GM19467 (cell line): ENCODE data around the gene GHITM.
A peak's percentile ranks its signal among the peaks of the same experiment; 100 is the strongest.
"Not testable (repeated sequence)": the region's sequence is repeated elsewhere in the genome, so short reads cannot be mapped to it uniquely, and the experiment has no call there.

Experiments
- ATAC-seq: cut with Tn5 transposase; IDR thresholded peaks from one replicate; pipeline ENCODE4 v1.9.1; 2021; ENCODE audit warnings: mild to moderate bottlenecking, moderate library complexity; ENCODE audit not compliant: unreplicated experiment

Gene GHITM

DNA sequence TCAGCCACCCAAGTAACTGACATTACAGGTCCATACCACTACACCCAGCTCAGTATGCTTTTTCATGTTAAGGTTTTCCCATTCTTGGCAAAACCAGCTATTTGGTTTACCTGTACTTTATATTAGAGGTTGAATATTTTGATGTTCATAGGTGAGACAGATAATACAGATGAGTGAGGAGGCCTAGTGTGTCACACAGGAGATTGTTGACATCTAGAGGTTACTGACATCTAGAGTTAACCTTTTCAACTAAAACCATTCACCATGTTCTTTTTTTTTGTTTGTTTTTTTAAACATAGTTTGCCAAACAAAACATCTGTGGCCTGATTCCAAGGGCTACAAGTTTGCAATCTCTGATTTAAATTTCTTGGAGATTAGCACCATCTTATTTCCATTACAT, 8.0 kb downstream of the GHITM start:
- ATAC-seq: no peak

DNA sequence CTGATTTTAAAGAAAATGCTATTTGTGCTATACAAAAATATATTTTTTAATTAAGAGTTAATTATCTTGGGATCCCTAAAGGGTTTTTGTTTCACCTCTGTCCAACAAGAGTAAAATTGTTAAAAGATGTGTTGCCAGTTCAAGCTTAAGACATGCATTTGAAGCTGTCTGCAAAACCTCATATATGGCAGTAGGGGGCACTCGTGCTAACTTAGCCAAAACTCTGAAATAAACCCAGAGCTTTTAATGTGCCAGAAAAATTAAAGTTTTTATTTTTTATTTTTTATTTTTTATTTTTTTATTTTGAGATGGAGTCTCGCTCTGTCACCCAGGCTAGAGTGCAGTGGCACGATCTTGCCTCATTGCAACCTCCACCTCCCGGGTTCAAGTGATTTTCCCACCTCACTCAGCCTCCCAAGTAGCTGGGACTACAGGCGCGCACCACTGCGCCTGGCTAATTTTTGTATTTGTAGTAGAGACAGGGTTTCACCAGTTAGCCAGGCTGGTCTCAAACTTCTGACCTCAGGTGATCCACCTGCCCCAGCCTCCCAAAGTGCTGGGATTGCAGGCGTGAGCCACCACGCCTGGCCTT, 8.8 kb downstream of the GHITM start:
- ATAC-seq: not testable (repeated sequence)

- no peak for ATAC-seq
Observed at GRCh38 chr10:84149854-84150253, 10.5 kb downstream of the GHITM start.

GRCh38 chr10:84152769-84153168, 13.5 kb downstream of the GHITM start:
- no peak for ATAC-seq

DNA sequence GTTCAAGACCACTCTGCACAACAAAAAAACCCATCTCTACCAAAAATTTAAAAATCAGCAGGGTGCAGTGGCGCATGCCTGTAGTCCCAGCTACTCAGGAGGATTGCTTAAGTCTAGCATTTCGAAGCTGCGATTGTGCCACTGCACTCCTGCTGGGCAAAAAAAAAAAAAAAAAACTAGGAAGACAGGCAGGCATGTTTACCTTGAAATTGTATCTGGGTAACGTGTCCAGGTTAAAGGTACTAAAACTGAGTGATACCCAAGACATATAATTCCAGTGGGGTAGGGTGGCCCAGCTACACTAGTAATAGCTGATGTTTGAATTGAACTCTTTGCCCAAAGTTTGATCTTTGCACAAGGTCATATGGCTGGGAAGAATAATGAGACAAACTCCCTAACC, 16.2 kb downstream of the GHITM start:
- no peak for ATAC-seq

- ATAC-seq: no peak
Observed at GRCh38 chr10:84156009-84156408, 16.7 kb downstream of the GHITM start.

DNA sequence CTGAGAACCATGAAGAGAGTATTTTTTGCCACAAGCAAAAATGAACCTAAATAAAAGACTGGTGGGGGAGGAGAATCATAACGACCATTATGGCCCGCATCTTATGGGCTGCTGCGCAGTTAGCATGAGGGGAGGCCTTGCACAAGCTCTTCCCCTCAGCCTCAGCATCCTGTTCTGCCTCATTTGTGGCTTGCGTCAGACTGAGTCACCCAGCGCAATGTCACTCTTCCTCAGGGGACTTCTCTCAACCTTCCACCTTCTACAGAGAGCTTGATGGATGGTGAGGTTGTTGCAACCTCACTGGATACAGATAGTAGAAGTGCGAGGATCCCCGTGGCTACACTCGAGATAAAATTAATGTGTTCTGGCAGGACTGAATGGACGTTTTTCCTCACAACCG, 17.5 kb downstream of the GHITM start:
- ATAC-seq: no peak

- no peak for ATAC-seq
Observed at GRCh38 chr10:84158061-84158460, 18.8 kb downstream of the GHITM start.

GRCh38 chr10:84158550-84158949, 19.2 kb downstream of the GHITM start:
- ATAC-seq: no peak

- no peak for ATAC-seq
Observed at GRCh38 chr10:84159076-84159685, 19.9 kb downstream of the GHITM start.

GRCh38 chr10:84160663-84161362, 21.5 kb downstream of the GHITM start:
- no peak for ATAC-seq

GRCh38 chr10:84163996-84164395, 24.7 kb downstream of the GHITM start:
- no peak for ATAC-seq

GRCh38 chr10:84164442-84164841, 25.1 kb downstream of the GHITM start:
- no peak for ATAC-seq

DNA sequence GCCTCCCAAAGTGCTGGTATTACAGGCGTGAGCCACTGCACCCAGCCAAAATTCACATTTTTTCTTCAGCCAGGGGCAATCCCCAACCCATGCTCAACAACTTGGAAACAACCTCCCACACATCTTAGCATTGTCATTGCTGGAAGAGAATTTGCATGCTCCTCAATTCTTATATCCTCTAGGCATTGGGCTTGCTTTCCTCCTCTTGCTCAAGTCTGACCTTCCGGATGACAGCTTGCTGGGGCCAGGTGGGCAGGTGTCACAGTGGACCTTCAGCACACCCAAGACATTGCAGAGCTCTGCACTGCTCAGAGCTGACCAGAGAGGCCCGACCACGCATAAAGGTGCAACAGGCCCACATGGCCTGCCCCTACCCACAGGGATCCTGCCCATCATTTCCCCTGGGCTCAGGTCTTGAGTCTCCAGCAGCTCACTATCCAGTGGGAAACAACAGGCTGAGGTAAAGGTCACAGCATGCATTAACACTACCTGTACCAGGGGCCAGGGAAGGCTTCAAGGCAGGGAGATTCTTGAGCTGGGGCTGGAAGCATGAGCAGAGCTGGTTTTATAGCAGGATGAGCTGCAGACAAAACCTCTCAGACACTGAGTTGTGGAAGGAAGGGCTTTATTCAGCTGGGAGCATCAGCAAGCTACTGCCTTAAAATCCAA, 27.4 kb downstream of the GHITM start:
- peak; percentile 53 for ATAC-seq

- peak; percentile 18 for ATAC-seq
Observed at GRCh38 chr10:84167289-84167653, 28.0 kb downstream of the GHITM start.

DNA sequence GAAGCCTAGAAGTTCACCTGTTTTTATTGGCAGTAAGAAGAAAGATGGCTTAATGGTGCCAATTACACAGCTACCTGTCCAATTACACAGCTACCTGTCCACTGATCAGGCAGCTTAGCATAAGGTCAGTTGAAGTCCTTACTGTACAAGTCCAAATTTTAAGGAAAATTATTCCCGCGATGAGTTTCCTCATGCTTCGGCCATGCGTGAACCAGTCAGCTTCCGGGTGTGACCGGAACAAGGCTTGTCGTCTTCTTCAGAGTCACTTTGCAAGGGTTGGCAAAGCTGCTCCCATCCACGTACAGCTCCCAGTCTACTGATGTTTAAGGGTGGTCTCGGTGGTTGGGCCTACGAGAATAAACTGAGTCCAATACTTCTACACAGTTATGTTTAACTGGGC, 29.1 kb downstream of the GHITM start:
- ATAC-seq: not testable (repeated sequence)

- ATAC-seq: not testable (repeated sequence)
Observed at GRCh38 chr10:84171237-84171636, 31.9 kb downstream of the GHITM start.

- ATAC-seq: peak; percentile 16
Observed at GRCh38 chr10:84171700-84172466, 32.6 kb downstream of the GHITM start.

GRCh38 chr10:84172467-84173356, 33.4 kb downstream of the GHITM start:
- ATAC-seq: peak; percentile 47

DNA sequence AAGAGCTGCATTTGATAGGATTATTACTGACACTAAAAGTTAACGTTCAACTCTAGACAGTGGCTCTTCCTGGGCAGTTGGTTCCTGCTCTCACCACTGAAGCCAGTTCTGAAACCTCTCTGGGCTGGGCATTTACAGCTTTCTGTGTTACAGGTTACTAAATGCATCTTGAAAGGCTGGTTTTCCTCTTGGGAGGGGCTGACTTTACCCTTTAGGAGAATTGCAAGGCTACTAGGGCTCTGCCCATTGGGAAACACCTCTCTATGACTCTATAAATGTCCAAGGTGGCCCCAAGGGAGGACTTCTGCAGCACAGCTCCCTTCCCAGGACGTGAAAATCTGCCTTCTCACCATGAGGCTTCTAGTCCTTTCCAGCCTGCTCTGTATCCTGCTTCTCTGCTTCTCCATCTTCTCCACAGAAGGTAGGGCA, 34.2 kb downstream of the GHITM start, which contains the start of gene GPR15LG:
Gene GPR15LG, plus strand, starts transcription at position 301 of the 429 bp plus-strand sequence. Its CDS starts 51 bp downstream, at position 352.
- peak; percentile 38 for ATAC-seq
